MM.1S (cell line): Measurements from ENCODE around the gene AHCYL2.

ENCODE experiments used
- EZH2 ChIP-seq: fragments of 300-600 bp; sonication (generic); optimal IDR thresholded peaks from 2 replicates; pipeline ENCODE3; 2017; ENCODE audit warnings: low read depth, mild to moderate bottlenecking, antibody characterized with exemption, low read length, mixed read lengths
- EZH2phosphoT487 ChIP-seq: fragments of 300-600 bp; sonication (generic); IDR thresholded peaks from 2 replicates; pipeline ENCODE4 v1.6.1; 2018; ENCODE audit warnings: antibody characterized with exemption, low read length
- TF ChIP-seq, protein P1 (sequence below): fragments of 300-600 bp; sonication (generic); IDR thresholded peaks from 2 replicates; pipeline ENCODE4 v1.5.1; 2016; ENCODE audit warnings: antibody characterized with exemption, low read length, mixed read lengths

DNA sequence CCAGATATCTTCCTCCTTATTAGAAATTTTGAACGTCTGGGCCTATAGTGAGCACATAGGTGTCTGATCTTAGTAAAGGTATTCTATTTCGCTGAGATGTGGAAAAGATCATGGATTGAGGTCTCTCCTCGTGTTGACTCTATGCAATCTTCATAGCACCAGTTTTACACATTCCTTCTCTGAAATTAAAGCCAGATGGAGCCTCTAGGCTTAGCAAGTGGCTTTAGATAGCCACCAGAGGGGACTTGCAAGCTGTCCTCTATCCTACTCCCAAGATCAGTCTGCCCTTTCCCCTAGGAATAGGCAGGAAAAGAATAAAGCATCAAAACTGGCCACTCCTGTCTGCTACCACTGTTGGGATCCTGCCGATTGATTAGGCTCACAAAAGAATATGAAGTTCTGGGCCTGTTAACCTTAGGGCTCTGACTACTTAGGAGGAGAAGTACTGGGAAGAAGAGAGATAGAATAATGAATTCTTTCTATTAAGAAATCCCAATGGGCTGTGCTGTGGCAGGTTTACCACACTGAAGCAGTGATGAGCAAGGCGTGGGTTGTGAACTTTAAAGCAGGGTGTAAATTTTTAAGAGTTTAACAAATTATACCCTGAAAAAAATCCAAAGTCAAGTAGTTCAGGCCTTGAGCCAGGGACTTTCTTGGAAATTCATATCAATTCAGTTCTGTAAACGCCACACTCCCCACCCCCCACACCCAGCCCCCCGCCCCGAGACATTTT is 207.2 kb downstream of the AHCYL2 start:
- TF ChIP-seq, protein P1, sequence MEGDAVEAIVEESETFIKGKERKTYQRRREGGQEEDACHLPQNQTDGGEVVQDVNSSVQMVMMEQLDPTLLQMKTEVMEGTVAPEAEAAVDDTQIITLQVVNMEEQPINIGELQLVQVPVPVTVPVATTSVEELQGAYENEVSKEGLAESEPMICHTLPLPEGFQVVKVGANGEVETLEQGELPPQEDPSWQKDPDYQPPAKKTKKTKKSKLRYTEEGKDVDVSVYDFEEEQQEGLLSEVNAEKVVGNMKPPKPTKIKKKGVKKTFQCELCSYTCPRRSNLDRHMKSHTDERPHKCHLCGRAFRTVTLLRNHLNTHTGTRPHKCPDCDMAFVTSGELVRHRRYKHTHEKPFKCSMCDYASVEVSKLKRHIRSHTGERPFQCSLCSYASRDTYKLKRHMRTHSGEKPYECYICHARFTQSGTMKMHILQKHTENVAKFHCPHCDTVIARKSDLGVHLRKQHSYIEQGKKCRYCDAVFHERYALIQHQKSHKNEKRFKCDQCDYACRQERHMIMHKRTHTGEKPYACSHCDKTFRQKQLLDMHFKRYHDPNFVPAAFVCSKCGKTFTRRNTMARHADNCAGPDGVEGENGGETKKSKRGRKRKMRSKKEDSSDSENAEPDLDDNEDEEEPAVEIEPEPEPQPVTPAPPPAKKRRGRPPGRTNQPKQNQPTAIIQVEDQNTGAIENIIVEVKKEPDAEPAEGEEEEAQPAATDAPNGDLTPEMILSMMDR: no peak
- no peak for TF ChIP-seq EZH2phosphoT487
- TF ChIP-seq EZH2: no peak
